ENCODE results near the gene PIERCE2.

DNA sequence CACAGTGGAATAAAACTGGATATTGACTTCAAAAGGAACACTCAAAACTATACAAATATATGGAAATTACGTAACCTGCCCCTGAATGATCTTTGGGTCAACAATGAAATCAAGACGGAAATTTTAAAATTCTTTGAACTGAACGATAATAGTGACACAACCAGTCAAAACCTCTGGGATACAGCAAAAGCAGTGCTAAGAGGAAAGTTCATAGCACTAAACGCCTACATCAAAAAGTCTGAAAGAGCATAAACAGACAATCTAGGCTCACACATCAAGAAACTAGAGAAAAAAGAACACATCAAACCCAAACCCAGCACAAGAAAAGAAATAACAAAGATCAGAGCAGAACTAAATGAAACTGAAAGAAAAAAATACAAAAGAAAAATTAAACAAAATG lies 53.2 kb downstream of the PIERCE2 start:
- TF ChIP-seq, protein P1, sequence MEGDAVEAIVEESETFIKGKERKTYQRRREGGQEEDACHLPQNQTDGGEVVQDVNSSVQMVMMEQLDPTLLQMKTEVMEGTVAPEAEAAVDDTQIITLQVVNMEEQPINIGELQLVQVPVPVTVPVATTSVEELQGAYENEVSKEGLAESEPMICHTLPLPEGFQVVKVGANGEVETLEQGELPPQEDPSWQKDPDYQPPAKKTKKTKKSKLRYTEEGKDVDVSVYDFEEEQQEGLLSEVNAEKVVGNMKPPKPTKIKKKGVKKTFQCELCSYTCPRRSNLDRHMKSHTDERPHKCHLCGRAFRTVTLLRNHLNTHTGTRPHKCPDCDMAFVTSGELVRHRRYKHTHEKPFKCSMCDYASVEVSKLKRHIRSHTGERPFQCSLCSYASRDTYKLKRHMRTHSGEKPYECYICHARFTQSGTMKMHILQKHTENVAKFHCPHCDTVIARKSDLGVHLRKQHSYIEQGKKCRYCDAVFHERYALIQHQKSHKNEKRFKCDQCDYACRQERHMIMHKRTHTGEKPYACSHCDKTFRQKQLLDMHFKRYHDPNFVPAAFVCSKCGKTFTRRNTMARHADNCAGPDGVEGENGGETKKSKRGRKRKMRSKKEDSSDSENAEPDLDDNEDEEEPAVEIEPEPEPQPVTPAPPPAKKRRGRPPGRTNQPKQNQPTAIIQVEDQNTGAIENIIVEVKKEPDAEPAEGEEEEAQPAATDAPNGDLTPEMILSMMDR (conservative IDR thresholded peaks at IDR 0.05; ENCODE audit: low read length), result no peak
- TF ChIP-seq EZH2phosphoT487 (IDR thresholded peaks at IDR 0.05; ENCODE audit: borderline replicate concordance), result no peak

All from Loucy (cell line).